Esophagus muscularis mucosa (tissue), 4 donors: ENCODE results near the gene PIM2. TPM values are rescaled to one million over a fixed set of nuclear protein-coding genes. Genes with fewer than 3 reads are reported as not detected.
"Not testable (repeated sequence)": the region's sequence is repeated elsewhere in the genome, so short reads cannot be mapped to it uniquely, and the experiment has no call there.

Experiments used
- DNase-seq: peaks from one replicate; pipeline ENCODE4 v3.0.0-alpha.2; 2017; ENCODE audit errors: extremely low spot score
- H3K27ac ChIP-seq, 4 donors: fragments of 200-600 bp; sonication (generic); replicated peaks in 1 of 4; 1 replicate in 3 of 4; 2 replicates in 1 of 4; pipeline ENCODE4 v1.5.1; 2016 to 2019; ENCODE audit warnings: mild to moderate bottlenecking in 1 of 4
- H3K27me3 ChIP-seq, 4 donors: fragments of 200-600 bp; sonication (generic); one replicate each; pipeline versions ENCODE4 v1.5.1 to v1.6.0; 2016 to 2019
- H3K36me3 ChIP-seq, 4 donors: fragments of 200-600 bp; sonication (generic); one replicate each; pipeline ENCODE4 v1.5.1; 2016 to 2019
- H3K4me1 ChIP-seq, 4 donors: fragments of 200-600 bp; sonication (generic); one replicate each; pipeline ENCODE4 v1.5.1; 2016 to 2019
- H3K4me3 ChIP-seq, 4 donors: fragments of 200-600 bp; sonication (generic); 1 replicate in 2 of 4; 2 replicates in 2 of 4; pipeline ENCODE4 v1.5.1; 2016 to 2019; ENCODE audit warnings: mild to moderate bottlenecking in 4 of 4, moderate library complexity in 1 of 4
- H3K9me3 ChIP-seq, 4 donors: fragments of 200-600 bp; sonication (generic); 1 replicate in 3 of 4; 2 replicates in 1 of 4; pipeline ENCODE4 v1.5.1; 2016 to 2019
- EP300 ChIP-seq: sonication (generic); formaldehyde crosslinking; IDR thresholded peaks from one replicate; pipeline ENCODE4 v1.6.1; 2017; ENCODE audit warnings: antibody characterized with exemption
- POLR2A ChIP-seq: fragments of 450-650 bp; IDR thresholded peaks from one replicate; pipeline ENCODE4 v1.6.1; 2017; ENCODE audit warnings: antibody characterized with exemption, moderate library complexity, mild to moderate bottlenecking, low read depth
- POLR2AphosphoS5 ChIP-seq, 2 donors: sonication (generic); formaldehyde crosslinking; IDR thresholded peaks; one replicate each; pipeline ENCODE4 v1.6.1; 2017; ENCODE audit warnings: antibody characterized with exemption in 2 of 2
- WGBS: methylation state at CpG from one replicate; pipeline ENCODE4 v1.1.5; 2018; 5-methylcytosine and 5-hydroxymethylcytosine counted together
- intact Hi-C: fragments of 100-400 bp; cut with DNase I; formaldehyde crosslinking; loops from one replicate; pipeline ENCODE4 v1.15.1; 2023
- total RNA-seq, 4 donors: library from RNA; depleted of rRNA; stranded (reverse); fragments of >200 nt; gene quantifications; one replicate each; pipeline versions ENCODE4 v1.1.0 to v1.2.1, GENCODE V29; 2016
- TF ChIP-seq, protein P1 (sequence below), 3 experiments: fragments of 200-600 bp in 2 of 3; fragments of 450-650 bp in 1 of 3; sonication (generic) in 2 of 3; IDR thresholded peaks; one replicate each; pipeline ENCODE4 v1.5.1; 2017 to 2019; ENCODE audit warnings: antibody characterized with exemption in 3 of 3, mild to moderate bottlenecking in 2 of 3, moderate library complexity in 1 of 3

PIM2 gene
- total RNA-seq, 4 donors from 2014 or later, result 3.3 to 11.4 (median 7.3) TPM

- 55% methylated on average over 19 of the region's 35 CpGs for WGBS
- H3K9me3 ChIP-seq, result no peaks in the 10 kb centered on the region
- H3K27me3 ChIP-seq, result no peaks in the 10 kb centered on the region
- no peak for TF ChIP-seq POLR2AphosphoS5 (IDR thresholded peaks at IDR 0.05)
- no peak for TF ChIP-seq EP300
- TF ChIP-seq POLR2A, result no peak
- TF ChIP-seq, protein P1, sequence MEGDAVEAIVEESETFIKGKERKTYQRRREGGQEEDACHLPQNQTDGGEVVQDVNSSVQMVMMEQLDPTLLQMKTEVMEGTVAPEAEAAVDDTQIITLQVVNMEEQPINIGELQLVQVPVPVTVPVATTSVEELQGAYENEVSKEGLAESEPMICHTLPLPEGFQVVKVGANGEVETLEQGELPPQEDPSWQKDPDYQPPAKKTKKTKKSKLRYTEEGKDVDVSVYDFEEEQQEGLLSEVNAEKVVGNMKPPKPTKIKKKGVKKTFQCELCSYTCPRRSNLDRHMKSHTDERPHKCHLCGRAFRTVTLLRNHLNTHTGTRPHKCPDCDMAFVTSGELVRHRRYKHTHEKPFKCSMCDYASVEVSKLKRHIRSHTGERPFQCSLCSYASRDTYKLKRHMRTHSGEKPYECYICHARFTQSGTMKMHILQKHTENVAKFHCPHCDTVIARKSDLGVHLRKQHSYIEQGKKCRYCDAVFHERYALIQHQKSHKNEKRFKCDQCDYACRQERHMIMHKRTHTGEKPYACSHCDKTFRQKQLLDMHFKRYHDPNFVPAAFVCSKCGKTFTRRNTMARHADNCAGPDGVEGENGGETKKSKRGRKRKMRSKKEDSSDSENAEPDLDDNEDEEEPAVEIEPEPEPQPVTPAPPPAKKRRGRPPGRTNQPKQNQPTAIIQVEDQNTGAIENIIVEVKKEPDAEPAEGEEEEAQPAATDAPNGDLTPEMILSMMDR (IDR thresholded peaks at IDR 0.05), result no peak
- H3K36me3 ChIP-seq, result peaks cover 0 to 15% (median 11%) of the 10 kb centered on the region in 4 donors
- peak overlapping the region; percentile 68 to 70 (median 69) for H3K4me3 ChIP-seq
- intact Hi-C loops, result loop anchor here (5.0 kb wide), 1 partner anchor 89 kb away; the partner anchor contains the start of gene HDAC6
- H3K27ac ChIP-seq, result peak overlapping the region; percentile 80 to 84 (median 82)
- H3K4me1 ChIP-seq, result peaks cover 0 to 15% (median 12%) of the 10 kb centered on the region in 4 donors
- no peak for DNase-seq
Measured at GRCh38 chrX:48890934-48891401, 27.9 kb downstream of the PIM2 start.

DNA sequence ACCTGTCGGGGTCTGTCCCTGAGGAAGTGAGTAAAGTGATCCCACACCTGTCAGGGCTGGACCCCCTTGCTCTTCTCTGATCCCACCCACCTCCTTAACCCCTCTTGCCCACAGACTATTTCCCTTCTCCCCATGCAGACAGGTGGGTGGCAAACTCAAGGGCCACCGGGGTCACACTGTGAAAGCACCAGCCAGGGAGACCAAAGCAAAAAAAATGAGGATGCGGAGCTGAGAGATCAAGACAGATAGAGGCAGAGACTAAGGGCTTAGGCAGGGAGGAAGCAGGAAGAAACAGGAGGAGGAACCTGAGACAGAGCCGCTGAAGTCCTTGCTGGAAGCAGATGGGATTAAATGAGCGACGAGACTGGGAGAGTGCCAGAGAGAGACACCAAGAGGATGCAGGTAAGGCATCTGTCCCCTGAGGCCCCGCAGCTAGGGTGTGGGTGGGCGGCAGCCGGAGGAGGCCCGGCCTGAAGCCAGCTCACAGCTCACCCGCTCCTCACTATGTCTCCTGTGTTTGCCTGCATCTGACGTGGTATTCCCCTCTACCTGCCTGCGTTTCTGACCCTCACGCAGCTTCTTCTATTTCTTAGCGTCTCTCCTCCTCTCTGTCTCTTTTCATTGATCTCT is 28.4 kb downstream of the PIM2 start:
- Histone ChIP-seq H3K4me1 (peaks cover 0 to 14% (median 10%) of the 10 kb centered on the region in 4 donors), H3K27ac (peak overlapping the region; percentile 80 to 84 (median 82)), H3K4me3 (peak overlapping the region; percentile 68 to 70 (median 69)), H3K27me3 (no peaks in the 10 kb centered on the region), H3K9me3 (no peaks in the 10 kb centered on the region), H3K36me3 (peaks cover 0 to 15% (median 11%) of the 10 kb centered on the region in 4 donors)
- intact Hi-C loops, result loop anchor here (5.0 kb wide), 1 partner anchor 88 kb away; the partner anchor contains the start of gene HDAC6
- 52% methylated on average over 15 of the region's 15 CpGs for WGBS
- no peak for DNase-seq
- no peak for TF ChIP-seq POLR2A
- TF ChIP-seq POLR2AphosphoS5 (IDR thresholded peaks at IDR 0.05), result no peak
- TF ChIP-seq, protein P1 (IDR thresholded peaks at IDR 0.05), result no peak
- no peak for TF ChIP-seq EP300

GRCh38 chrX:48886586-48886985 is 32.2 kb downstream of the PIM2 start:
- H3K27ac ChIP-seq, intact Hi-C loops, H3K36me3 ChIP-seq, H3K27me3 ChIP-seq, DNase-seq, H3K4me3 ChIP-seq, H3K9me3 ChIP-seq, H3K4me1 ChIP-seq: not testable (repeated sequence)
- 81% methylated on average over 5 of the region's 5 CpGs for WGBS

DNA sequence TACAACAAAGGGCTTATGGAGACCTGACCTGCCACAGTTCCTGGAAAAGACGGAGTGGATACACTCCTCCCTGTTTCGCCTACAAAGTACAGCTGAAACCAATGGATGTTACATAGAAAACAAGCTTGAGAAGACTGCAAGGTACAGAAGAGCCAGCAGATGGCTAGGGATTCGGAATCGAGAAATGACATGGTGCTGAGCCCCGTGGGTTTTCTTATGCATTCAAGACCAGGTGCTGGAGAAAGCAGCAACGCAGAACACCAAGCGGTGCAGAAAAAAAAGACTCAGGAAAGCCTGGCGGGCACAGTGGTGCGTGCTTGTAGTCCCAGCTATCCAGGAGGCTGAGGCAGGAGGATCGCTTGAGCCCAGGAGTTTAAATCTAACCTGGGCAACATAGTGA is 35.1 kb downstream of the PIM2 start:
- 76% methylated on average over 10 of the region's 10 CpGs for WGBS
- intact Hi-C loops, result no loop called here

DNA sequence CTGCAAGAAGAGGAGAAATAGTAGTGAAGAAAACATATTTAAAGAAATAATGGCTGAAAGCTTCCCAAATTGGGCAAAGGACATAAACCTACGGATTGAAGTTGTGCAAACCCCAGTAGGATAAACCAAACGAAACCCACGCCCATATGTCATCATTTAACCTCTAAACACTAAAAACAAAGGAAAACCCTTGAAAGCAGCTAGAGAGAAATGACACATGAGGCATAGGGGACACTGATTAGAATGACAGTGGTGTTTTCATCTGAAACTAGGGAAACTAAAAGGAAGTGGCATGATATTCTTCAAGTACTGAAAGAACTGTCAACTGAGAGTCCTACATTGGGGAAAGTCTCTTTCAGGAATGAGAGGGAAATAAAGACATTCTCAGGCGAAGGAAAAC is 41.9 kb downstream of the PIM2 start:
- intact Hi-C loops, H3K27ac ChIP-seq, H3K4me3 ChIP-seq, DNase-seq, H3K36me3 ChIP-seq, H3K4me1 ChIP-seq, H3K9me3 ChIP-seq, H3K27me3 ChIP-seq: not testable (repeated sequence)
- WGBS, result 55% methylated on average over 4 of the region's 4 CpGs

More for the DNA sequence above, 35.1 kb downstream of the PIM2 start:
- no peaks in the 10 kb centered on the region for H3K27me3 ChIP-seq
- TF ChIP-seq POLR2AphosphoS5 (IDR thresholded peaks at IDR 0.05), result no peak
- TF ChIP-seq, protein P1 (IDR thresholded peaks at IDR 0.05), result no peak
- no peak for TF ChIP-seq EP300
- TF ChIP-seq POLR2A, result no peak
- H3K36me3 ChIP-seq, result no peaks in the 10 kb centered on the region
- H3K27ac ChIP-seq, result no peak overlapping the region
- no peak overlapping the region for H3K4me3 ChIP-seq
- no peaks in the 10 kb centered on the region for H3K9me3 ChIP-seq
- DNase-seq, result no peak
- H3K4me1 ChIP-seq, result no peaks in the 10 kb centered on the region

DNA sequence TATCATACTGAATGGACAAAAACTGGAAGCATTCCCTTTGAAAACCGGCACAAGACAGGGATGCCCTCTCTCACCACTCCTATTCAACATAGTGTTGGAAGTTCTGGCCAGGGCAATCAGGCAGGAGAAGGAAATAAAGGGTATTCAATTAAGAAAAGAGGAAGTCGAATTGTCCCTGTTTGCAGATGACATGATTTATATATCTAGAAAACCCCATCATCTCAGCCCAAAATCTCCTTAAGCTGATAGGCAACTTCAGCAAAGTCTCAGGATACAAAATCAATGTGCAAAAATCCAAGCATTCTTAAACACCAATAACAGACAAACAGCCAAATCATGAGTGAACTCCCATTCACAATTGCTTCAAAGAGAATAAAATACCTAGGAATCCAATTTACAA is 46.8 kb downstream of the PIM2 start:
- H3K9me3 ChIP-seq, H3K36me3 ChIP-seq, intact Hi-C loops, H3K27ac ChIP-seq, H3K27me3 ChIP-seq, DNase-seq, H3K4me3 ChIP-seq, H3K4me1 ChIP-seq: not testable (repeated sequence)
- WGBS, result 59% methylated on average over 2 of the region's 2 CpGs
